GM10266 (cell line): Measurements from ENCODE around the gene CAMK1D.

Experiments used
- DNase-seq: peaks from one replicate; pipeline ENCODE4 v3.0.0; 2012; ENCODE audit errors: extremely low spot score
- CTCF ChIP-seq: IDR thresholded peaks from 2 replicates; pipeline ENCODE4 v1.5.1; 2012; ENCODE audit warnings: mild to moderate bottlenecking, low read depth; ENCODE audit not compliant: control insufficient read depth, insufficient read depth; ENCODE audit errors: missing control alignments

CAMK1D gene

DNA sequence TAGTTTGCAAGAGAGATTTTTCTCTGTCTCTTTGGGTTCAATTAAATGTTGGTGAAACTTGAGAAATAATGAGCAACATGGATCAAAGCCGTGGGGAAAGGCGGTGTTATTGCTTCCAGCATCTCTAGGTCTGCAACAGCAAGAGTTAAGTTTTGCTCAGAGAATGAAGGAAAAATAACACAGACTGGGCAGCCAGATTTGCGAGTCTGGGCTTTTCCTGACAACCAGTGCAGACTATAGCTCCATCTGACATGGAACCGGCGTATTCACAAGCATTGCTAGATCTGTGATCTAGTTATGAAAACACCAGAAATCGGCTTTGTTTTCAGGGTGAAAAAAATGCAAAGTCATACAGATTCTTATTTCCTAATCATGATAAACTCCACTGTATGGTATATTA is 110.4 kb downstream of the CAMK1D start:
- no peak for TF ChIP-seq CTCF
- no peak for DNase-seq

DNA sequence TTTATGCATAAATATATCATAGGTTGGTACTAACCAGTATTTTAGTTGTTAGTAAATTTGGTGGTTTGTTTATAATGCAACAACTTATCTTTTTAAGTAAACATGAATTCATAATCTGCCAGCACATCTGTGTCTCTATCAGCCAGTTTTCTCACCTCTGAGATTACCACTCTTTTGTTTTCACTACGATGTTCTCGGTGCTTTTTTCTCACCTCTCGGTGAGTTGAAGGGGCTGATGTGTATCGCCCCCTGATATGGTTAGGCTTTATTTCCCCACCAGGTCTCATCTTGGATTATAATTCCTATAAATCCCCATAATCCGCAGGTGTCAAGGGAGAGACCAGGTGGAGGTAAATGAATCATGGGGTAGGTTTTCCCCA is 114.1 kb downstream of the CAMK1D start:
- DNase-seq = no peak
- no peak for TF ChIP-seq CTCF

- no peak for TF ChIP-seq CTCF
- DNase-seq = no peak
Observed at GRCh38 chr10:12465385-12466136, 116.2 kb downstream of the CAMK1D start.

DNA sequence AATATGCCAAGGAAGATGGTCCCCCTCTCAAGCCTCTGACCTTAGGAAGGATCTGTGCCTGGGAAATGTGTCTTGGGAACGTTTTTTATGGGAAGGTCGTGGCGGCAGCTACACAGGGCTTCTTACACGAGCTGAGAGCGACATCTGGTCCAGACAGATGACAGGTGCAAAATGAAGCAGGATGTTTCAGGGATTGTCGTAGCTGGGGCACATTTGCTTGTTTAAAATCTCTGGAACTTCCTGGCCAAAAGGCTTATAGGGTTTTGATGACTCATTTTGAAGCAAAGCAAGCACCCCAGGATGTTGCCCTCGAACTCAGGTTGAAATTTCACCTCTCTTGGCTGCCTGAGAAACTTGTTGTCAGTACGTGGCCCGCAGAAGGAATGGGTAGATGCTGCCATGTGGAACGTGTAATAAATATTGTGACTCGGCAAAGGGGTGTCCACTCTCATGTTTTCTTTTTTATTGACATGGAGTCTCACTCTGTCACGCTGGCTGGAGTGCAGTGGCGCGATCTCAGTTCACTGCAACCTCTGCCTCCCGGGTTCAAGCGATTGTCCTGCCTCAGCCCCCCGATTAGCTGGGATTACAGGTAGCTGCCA is 117.5 kb downstream of the CAMK1D start:
- TF ChIP-seq CTCF = no peak
- no peak for DNase-seq

DNA sequence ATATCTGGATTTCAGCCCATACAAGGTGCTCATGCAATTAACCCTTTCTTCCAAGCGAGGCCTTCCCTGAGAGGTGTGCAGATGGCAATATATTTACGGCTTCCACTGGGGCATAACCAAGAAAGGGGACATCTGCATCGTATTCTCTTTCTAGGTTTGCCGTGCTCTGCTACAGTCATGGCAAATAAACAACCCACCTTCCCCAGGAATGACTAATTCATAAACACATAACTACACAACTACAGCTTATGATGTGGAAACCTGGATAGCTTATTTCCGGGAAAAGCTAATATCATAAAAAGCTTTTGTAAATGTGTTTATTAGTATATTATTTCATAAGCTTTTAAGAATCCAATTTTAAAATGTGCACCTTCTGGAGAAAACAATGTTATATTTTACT is 120.0 kb downstream of the CAMK1D start:
- DNase-seq = no peak

GRCh38 chr10:12470719-12471118 is 121.4 kb downstream of the CAMK1D start:
- TF ChIP-seq CTCF = no peak
- no peak for DNase-seq

More for the DNA sequence above, 120.0 kb downstream of the CAMK1D start:
- no peak for TF ChIP-seq CTCF

- no peak for DNase-seq
- no peak for TF ChIP-seq CTCF
Observed at GRCh38 chr10:12471135-12471534, 121.8 kb downstream of the CAMK1D start.
